Kidney (tissue), 14 donors: ENCODE data around the gene NARS2. TPM values are rescaled to one million over a fixed set of nuclear protein-coding genes. Genes with fewer than 3 reads are reported as not detected.
A peak's percentile ranks its signal among the peaks of the same experiment; 100 is the strongest.
"Not testable (repeated sequence)": the region's sequence is repeated elsewhere in the genome, so short reads cannot be mapped to it uniquely, and the experiment has no call there.

Experiments
- DNase-seq, 5 donors: peaks; one replicate each; pipeline ENCODE4 v3.0.0-alpha.2; 2013 to 2020
- FAIRE-seq: peaks from 2 replicates; lab custom pipeline; 2012; peaks lifted over from hg19 to GRCh38; lab: Jason Lieb, UNC
- H3K27ac ChIP-seq, 2 donors: one replicate each; pipeline ENCODE4 v1.7.0; 2013; ENCODE audit warnings: low read depth in 2 of 2, low read length in 2 of 2, inconsistent platforms in 1 of 2
- H3K27me3 ChIP-seq: one replicate; pipeline ENCODE4 v1.7.1; 2013; ENCODE audit warnings: low read length, inconsistent platforms; ENCODE audit not compliant: control insufficient read depth, insufficient read depth
- H3K36me3 ChIP-seq, 3 donors: one replicate each; pipeline versions ENCODE4 v1.7.0 to v1.7.1; 2013; ENCODE audit warnings: low read length in 3 of 3, control low read depth in 1 of 3, inconsistent platforms in 1 of 3; ENCODE audit not compliant: insufficient read depth in 3 of 3, control insufficient read depth in 2 of 3
- H3K4me1 ChIP-seq, 3 donors: one replicate each; pipeline versions ENCODE4 v1.7.0 to v1.7.1; 2013; ENCODE audit warnings: low read length in 3 of 3, inconsistent platforms in 1 of 3, low read depth in 1 of 3; ENCODE audit not compliant: control insufficient read depth in 2 of 3, insufficient read depth in 2 of 3
- H3K4me3 ChIP-seq, 3 donors: one replicate each; pipeline versions ENCODE4 v1.7.0 to v1.8.1; 2013; ENCODE audit warnings: low read length in 3 of 3, control low read depth in 1 of 3, inconsistent platforms in 1 of 3
- H3K9ac ChIP-seq, 3 donors: one replicate each; pipeline versions ENCODE4 v1.7.0 to v1.7.1; 2013; ENCODE audit warnings: low read length in 3 of 3, control low read depth in 1 of 3, inconsistent platforms in 1 of 3
- H3K9me3 ChIP-seq, 3 donors: one replicate each; pipeline versions ENCODE4 v1.7.0 to v1.7.1; 2013; ENCODE audit warnings: low read length in 3 of 3, control low read depth in 1 of 3, inconsistent platforms in 1 of 3; ENCODE audit not compliant: control insufficient read depth in 2 of 3, insufficient read depth in 1 of 3
- intact Hi-C: fragments of 100-400 bp; cut with DNase I; formaldehyde crosslinking; loops from one replicate; pipeline ENCODE4 v1.11.1; 2022
- polyA plus RNA-seq: library from polyadenylated mRNA; stranded (reverse); fragments of 350-450 nt; fragmentation: Illumina TruSeq; extraction: RNeasy Lipid Tissue Mini Kit (QIAGEN cat#74804); gene quantifications from one replicate; pipeline ENCODE4 v1.2.3, GENCODE V29; 2014; ENCODE audit warnings: low read depth, low replicate concordance; ENCODE audit not compliant: insufficient read depth
- total RNA-seq: library from RNA; stranded (reverse); fragmentation: NEBNext Ultra II Directional; extraction: Animal tissue kit (Norgen Biotek cat#: 25700); gene quantifications from one replicate; pipeline ENCODE4 v1.2.1, GENCODE V29; 2021
- TF ChIP-seq, protein P1 (sequence below): IDR thresholded peaks from 3 replicates; pipeline ENCODE4 v1.5.1; 2012; ENCODE audit warnings: mild to moderate bottlenecking, moderate library complexity, borderline replicate concordance; ENCODE audit not compliant: insufficient read depth; ENCODE audit errors: extremely low read depth
- donor health status: control.
- donor health status: control.
- donor health status: control.
- donor health status: control.
- donor health status: control.
- donor health status: DM: yes; HTN: yes; CAD: no.
- donor health status: Normal renal cell carcinoma (clear cell type).

Gene NARS2
- total and polyA plus RNA-seq, 2 donors from 2014 or later: 13.0 to 13.2 TPM

DNA sequence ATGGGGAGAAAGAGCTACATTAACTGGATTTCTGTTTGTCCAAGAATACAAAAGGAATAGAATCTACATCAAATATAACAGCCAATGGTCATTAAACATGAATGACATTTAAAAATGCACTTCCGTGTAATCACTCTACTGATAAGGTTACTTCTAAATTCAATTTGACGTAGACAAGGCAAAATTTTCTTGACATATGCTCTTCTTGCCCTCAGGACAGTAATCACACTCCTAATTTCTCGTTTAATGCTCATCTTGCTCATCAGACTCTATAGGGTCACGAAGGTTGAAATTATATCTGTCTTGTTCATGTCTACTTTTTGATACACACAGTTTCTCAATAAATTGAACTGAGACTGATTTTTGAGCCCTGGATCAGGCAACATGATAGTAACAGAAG is 58.4 kb downstream of the NARS2 start:
- no peak for FAIRE-seq
- no peaks in the 10 kb centered on the region for H3K27me3 ChIP-seq
- intact Hi-C loops: no loop called here
- H3K36me3 ChIP-seq: no peaks in the 10 kb centered on the region
- TF ChIP-seq, protein P1, sequence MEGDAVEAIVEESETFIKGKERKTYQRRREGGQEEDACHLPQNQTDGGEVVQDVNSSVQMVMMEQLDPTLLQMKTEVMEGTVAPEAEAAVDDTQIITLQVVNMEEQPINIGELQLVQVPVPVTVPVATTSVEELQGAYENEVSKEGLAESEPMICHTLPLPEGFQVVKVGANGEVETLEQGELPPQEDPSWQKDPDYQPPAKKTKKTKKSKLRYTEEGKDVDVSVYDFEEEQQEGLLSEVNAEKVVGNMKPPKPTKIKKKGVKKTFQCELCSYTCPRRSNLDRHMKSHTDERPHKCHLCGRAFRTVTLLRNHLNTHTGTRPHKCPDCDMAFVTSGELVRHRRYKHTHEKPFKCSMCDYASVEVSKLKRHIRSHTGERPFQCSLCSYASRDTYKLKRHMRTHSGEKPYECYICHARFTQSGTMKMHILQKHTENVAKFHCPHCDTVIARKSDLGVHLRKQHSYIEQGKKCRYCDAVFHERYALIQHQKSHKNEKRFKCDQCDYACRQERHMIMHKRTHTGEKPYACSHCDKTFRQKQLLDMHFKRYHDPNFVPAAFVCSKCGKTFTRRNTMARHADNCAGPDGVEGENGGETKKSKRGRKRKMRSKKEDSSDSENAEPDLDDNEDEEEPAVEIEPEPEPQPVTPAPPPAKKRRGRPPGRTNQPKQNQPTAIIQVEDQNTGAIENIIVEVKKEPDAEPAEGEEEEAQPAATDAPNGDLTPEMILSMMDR: no peak
- H3K27ac ChIP-seq: no peak overlapping the region
- H3K9me3 ChIP-seq: no peaks in the 10 kb centered on the region
- H3K4me1 ChIP-seq: no peaks in the 10 kb centered on the region
- no peak overlapping the region for H3K4me3 ChIP-seq
- DNase-seq: no peak
- no peak overlapping the region for H3K9ac ChIP-seq

DNA sequence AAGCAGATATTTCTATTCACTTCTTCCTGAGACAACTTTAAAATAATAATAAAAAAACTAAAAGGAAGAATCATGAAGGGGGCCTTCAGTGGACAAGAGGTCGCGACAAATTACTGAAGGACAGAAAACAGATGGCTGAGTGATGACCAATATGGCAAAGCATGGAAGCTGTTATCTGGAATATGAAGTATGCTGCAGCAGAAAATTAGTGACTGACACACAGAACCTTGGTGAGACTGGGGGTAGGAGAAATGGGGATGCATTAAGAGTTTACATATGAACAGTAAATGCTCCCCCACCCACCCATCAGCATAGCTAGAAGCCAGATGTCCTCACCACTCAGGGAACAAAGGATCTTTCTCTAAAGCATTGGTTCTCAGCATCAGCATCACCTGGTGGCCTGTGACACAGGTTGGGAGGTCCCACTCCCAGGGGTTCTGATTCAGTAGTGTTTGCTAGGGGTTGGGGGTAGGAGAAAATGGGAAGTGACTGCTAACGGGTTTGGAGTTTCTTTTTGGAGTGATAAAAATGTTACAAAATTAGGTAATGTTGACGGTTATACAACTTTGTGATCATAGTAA is 59.7 kb downstream of the NARS2 start:
- H3K4me3 ChIP-seq: no peak overlapping the region
- intact Hi-C loops: no loop called here
- peak in 2 of 5 donors; percentile 14 to 47 for DNase-seq
- no peak for FAIRE-seq
- TF ChIP-seq, protein P1: no peak
- H3K27me3 ChIP-seq: no peaks in the 10 kb centered on the region
- no peaks in the 10 kb centered on the region for H3K4me1 ChIP-seq
- H3K27ac ChIP-seq: no peak overlapping the region
- H3K36me3 ChIP-seq: no peaks in the 10 kb centered on the region
- H3K9ac ChIP-seq: no peak overlapping the region
- H3K9me3 ChIP-seq: no peaks in the 10 kb centered on the region

DNA sequence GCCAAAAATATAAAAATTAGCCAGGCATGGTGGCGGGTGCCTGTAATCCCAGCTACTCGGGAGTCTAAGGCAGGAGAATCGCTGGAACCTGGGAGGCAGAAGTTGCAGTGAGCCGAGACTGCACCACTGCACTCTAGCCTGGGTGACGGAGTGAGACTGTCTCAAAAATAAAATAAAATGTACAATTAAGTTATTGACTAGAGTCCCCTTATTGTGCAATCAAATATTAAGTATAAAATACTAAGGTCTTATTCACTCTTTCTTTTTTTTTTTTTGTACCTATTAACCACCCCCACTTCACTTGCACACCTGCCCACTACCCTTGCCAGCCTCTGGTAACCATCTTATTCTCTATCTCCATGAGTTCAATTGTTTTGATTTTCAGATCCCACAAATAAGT is 61.6 kb downstream of the NARS2 start:
- H3K36me3 ChIP-seq, H3K9me3 ChIP-seq, intact Hi-C loops, H3K27me3 ChIP-seq, H3K9ac ChIP-seq, H3K4me1 ChIP-seq, FAIRE-seq, DNase-seq, H3K27ac ChIP-seq, H3K4me3 ChIP-seq: not testable (repeated sequence)

DNA sequence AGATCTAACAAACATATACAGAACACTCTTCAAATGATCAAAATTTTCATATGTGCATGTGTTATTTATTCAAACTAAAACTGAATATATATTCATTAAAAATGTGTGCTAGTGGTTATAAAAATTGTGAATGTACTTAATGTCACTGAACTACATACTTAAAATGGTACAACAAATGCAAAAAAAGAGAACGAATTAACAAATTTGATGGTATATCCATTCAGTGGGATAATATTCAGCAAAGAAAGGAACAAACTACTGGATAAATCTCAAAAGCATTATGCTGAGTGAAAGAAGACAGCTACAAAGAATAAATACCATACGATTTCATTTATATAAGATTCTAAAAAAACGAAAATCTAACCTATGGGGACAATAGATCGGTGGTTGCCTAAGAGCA is 64.1 kb downstream of the NARS2 start:
- Histone ChIP-seq H3K27me3 (no peaks in the 10 kb centered on the region), H3K36me3 (no peaks in the 10 kb centered on the region), H3K9me3 (no peaks in the 10 kb centered on the region), H3K27ac (no peak overlapping the region), H3K4me1 (no peaks in the 10 kb centered on the region), H3K4me3 (no peak overlapping the region), H3K9ac (no peak overlapping the region)
- FAIRE-seq (no peak), DNase-seq (no peak)
- intact Hi-C loops: no loop called here
- TF ChIP-seq, protein P1: no peak
